LNCaP clone FGC (cell line): Measurements from ENCODE around the gene MFNG.
"Not testable (repeated sequence)": the region's sequence is repeated elsewhere in the genome, so short reads cannot be mapped to it uniquely, and the experiment has no call there.

Experiments
- DNase-seq: peaks from one replicate; pipeline ENCODE4 v3.0.0-alpha.2; 2011; ENCODE audit warnings: low read depth
- H3K4me3 ChIP-seq: 2 replicates; pipeline ENCODE4 v1.5.1; 2011; ENCODE audit warnings: mild to moderate bottlenecking, low read depth, low read length, control low read depth
- TF ChIP-seq, protein P1 (sequence below): IDR thresholded peaks from 2 replicates; pipeline ENCODE4 v1.5.1; 2012; ENCODE audit warnings: mild to moderate bottlenecking; ENCODE audit not compliant: control insufficient read depth, insufficient read depth; ENCODE audit errors: extremely low read depth

Gene MFNG

DNA sequence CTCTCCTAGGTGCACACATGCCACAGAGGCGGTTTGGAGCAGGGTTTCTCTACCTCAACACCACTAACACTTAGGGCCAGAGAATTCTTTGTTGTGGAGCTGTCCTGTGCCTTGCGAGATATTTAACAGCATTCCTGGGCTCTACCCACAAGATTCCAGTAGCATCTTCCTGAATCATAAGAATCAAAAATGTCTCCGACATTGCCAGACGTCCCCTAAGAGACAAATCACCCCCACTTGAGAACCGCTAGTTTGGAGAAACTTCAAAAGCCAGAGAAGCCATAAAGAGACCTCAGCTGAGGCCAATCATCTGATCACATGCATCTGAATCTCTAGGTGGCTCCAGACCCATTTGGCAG lies 16.1 kb downstream of the MFNG start:
- TF ChIP-seq, protein P1, sequence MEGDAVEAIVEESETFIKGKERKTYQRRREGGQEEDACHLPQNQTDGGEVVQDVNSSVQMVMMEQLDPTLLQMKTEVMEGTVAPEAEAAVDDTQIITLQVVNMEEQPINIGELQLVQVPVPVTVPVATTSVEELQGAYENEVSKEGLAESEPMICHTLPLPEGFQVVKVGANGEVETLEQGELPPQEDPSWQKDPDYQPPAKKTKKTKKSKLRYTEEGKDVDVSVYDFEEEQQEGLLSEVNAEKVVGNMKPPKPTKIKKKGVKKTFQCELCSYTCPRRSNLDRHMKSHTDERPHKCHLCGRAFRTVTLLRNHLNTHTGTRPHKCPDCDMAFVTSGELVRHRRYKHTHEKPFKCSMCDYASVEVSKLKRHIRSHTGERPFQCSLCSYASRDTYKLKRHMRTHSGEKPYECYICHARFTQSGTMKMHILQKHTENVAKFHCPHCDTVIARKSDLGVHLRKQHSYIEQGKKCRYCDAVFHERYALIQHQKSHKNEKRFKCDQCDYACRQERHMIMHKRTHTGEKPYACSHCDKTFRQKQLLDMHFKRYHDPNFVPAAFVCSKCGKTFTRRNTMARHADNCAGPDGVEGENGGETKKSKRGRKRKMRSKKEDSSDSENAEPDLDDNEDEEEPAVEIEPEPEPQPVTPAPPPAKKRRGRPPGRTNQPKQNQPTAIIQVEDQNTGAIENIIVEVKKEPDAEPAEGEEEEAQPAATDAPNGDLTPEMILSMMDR: no peak
- H3K4me3 ChIP-seq: no peak overlapping the region
- DNase-seq: no peak

DNA sequence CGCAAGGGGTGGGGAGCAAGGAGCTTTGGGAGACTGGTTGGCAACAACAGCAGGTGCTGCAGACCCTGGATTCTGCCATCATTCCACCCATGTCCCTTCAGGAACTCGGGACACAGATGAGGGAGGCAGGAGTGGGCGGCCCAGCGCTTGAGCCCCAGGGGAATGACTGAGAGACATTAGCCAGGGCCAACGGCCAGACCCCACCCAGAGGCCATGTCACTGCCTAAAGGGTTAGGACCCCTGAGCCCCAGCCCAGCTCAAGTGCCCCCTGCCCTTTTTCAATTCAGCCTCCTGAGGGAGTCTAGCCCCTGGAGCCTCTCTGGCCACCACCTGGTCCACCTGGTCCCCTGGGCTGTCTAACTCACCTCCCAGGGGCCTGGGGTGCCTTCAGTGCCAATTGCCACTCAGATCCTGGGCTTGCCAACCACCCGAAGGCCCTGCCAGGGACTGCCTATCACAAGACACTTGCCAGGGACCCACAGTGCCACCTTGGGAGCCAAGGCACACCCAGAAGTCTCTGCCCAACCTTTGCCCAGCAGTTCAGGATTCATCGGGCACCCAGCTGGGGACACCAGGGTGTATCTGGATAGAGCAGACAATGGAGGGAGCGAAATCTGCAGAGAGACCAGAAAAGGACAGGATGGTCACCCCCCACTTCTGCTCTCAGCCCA lies 16.6 kb downstream of the MFNG start:
- H3K4me3 ChIP-seq: no peak overlapping the region
- TF ChIP-seq, protein P1: no peak
- DNase-seq: no peak

DNA sequence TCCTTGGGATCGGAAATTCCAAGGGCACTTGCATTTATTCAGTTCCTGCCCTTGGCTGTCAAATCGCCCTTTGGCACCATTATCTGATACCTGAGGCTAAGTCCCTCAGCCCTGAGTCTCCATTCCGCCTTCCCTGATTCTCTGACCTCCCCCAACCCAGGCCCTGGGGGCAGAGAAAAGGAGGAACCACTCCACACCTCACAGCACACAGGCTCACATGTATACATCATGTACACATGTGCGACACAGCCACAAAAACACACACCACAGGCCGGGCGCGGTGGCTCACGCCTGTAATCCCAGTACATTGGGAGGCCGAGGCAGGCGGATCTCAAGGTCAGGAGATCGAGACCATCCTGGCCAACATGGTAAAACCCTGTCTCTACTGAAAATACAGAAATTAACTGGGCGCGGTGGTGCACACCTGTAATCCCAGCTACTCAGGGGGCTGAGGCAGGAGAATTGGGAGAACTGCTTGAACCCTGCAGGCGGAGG lies 17.9 kb downstream of the MFNG start:
- not testable (repeated sequence) for H3K4me3 ChIP-seq, DNase-seq

DNA sequence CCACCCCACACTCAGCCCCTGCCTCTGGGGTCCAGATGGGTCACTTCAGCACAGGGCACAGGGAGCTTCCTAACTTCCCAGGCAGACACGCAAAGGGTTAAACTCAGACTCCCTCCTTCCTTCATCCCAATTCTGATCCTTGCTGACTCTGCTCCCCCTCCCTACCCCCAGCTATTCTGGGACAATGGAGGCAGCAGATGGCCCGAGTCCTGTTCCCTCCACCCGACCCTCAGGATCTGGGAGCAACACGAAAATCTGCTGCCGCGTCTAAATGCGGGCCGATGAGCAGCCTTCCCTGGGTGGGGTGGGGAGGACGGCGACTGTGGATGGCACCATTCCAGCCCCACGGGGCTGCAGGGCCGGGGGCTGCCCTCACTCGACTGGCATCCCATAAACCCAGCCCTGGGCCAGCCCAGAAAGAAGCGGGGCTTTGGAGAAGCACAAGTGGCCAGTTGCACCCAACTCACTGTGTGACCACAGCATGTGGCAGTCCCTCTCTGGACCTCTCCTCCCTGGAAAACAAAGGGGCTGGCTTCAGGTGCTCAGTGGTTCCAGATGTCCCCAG lies 18.7 kb downstream of the MFNG start:
- no peak for DNase-seq
- TF ChIP-seq, protein P1: no peak
- no peak overlapping the region for H3K4me3 ChIP-seq

DNA sequence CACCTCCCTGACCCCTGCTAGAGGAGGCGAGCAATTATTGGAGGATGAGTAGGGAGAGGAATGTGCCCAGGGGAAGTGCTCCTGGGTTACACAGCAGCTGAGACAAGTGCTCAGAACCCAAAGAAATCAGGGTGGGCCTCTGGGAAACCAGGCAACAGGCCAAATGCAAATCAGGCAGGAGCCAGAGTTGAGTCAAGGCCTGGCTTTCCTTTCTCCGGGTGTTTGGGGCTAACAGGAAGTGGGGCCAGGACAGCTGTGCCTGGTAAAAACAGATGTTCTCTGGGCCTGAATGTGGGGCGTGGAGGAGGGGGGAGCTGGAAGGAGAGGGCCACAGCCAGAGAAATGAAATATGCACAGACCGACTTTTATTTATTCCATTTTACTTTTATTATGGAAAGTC lies 22.0 kb downstream of the MFNG start:
- DNase-seq: no peak
- TF ChIP-seq, protein P1: no peak

DNA sequence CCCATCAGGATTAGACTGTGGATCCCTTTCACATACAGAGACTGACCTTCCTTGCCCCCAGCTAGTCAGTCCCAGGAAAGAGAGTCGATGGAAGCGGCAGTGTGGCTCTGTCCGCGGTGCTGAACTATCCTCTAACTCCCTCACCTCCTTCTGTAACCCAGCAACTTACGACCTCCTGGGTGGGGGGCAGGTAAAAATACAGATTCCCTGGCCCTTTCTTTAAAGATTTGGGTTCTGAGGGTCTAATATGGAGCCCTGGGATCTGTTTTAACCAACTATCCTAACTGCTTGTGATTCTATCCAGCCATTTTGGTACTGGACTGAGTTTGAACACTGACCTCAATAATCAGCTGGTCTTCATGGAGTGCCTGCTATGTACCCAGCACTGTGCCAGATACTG lies 23.2 kb downstream of the MFNG start:
- H3K4me3 ChIP-seq: no peak overlapping the region
- DNase-seq: no peak
- TF ChIP-seq, protein P1: no peak

More for the DNA sequence above, 22.0 kb downstream of the MFNG start:
- H3K4me3 ChIP-seq: no peak overlapping the region

DNA sequence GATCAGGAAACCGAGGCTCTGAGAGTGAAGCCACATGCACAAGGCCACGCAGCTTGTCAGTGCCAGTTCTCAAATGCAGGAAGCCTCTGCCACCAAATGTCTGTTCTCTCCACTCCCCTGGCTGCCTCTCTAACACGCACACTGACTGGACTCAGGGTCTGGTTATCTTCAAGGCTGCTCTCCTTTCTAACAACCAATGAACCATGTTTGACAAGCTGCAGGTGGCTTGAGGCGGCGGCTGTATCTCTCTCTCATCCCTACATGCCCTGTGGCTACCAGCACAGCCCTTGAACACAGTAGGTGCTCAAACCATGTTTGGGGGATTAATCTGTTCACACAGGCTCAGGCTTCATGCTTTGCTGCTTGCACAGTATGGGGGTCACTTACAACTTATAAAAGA lies 23.7 kb downstream of the MFNG start:
- no peak overlapping the region for H3K4me3 ChIP-seq
- no peak for DNase-seq
- TF ChIP-seq, protein P1: no peak
